Effector CD4-positive, alpha-beta T cell (primary cell): ENCODE results near the gene AP1S3.
A peak's percentile ranks its signal among the peaks of the same experiment; 100 is the strongest.
"Not testable (repeated sequence)": the region's sequence is repeated elsewhere in the genome, so short reads cannot be mapped to it uniquely, and the experiment has no call there.

Experiments
- DNase-seq: peaks from one replicate; pipeline ENCODE4 v3.0.0-alpha.2; 2020

The AP1S3 gene

GRCh38 chr2:223797811-223798721, 39.3 kb downstream of the AP1S3 start:
- no peak for DNase-seq

GRCh38 chr2:223797037-223797436, 40.3 kb downstream of the AP1S3 start:
- DNase-seq = no peak

DNA sequence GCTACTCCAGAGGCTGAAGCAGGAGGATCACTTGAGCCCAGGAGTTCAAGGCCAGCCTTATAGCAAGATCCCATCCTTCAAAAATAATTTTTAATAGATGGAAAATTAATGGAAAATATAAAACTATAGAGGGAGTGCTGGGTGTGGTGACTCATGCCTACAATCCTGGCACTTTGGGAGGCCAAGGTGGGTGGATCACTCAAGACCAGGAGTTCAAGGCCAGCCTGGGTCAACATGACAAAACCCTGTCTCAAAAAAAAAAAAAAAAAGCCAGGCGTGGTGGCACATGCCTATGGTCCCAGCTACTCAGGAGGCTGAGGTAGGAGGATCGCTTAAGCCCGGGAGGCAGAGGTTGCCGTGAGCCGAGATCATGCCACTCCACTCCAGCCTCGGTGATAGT, 48.0 kb downstream of the AP1S3 start:
- no peak for DNase-seq

DNA sequence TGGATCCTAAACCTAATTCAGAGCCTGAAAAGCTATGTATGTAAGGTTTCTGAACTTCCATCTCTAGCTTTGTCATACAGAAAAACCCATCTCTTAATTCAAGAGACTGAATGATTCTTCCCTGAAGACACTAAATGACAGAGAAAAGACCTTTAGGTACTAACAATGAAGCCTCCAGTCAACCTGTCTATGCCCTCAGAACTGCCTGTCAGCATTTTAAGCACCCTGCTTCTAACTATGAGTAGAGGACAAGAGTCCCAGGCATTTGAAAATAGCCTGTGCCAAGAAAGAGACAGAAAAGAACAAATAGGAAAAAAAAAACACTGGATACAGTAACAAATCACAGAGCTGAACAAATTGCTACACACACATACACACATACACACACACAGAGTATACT, 48.6 kb downstream of the AP1S3 start:
- no peak for DNase-seq

GRCh38 chr2:223788106-223788505, 49.3 kb downstream of the AP1S3 start:
- DNase-seq = not testable (repeated sequence)

GRCh38 chr2:223787358-223787757, 50.0 kb downstream of the AP1S3 start:
- no peak for DNase-seq

DNA sequence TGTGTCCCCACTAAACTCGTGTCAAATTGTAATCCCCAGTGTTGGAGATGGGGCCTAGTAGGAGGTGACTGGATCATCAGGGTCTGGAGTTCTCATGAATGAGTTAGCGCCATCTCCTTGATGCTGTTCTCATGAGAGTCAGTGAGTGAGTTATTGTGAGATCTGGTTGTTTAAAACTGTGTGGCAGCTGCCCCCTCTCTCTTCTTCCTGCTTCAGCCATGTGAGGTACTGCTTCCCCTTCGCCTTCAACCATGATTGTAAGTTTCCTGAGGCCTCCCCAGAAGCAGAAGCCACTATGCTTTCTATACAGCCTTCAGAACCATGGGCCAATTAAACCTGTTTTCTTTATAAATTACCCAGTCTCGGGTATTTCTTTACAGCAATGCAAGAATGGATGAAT, 50.4 kb downstream of the AP1S3 start:
- DNase-seq = no peak

GRCh38 chr2:223786236-223786635, 51.1 kb downstream of the AP1S3 start:
- no peak for DNase-seq

- no peak for DNase-seq
These were observed 53.1 kb downstream of the AP1S3 start for GRCh38 chr2:223784221-223784772.

DNA sequence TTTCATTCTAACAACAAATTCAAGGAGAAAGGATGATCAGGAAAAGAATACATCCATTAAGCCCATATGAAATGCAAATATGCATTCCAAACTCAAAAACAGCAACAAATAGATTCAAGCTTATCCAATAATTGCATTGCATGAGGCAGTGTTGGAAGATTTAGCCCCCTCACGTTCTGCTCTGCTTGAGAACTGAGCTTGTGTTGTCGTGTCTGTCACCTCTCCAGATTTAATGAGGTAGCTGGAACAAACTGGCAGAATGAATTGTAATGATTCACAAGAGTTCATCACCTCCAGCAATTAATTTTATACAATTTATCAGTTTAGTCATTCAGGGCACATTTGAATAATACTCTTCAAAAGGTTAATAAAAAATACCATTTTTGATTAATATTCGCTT, 54.8 kb downstream of the AP1S3 start:
- no peak for DNase-seq

- DNase-seq = no peak
These were observed 55.8 kb downstream of the AP1S3 start for GRCh38 chr2:223781560-223781959.

GRCh38 chr2:223779877-223780276, 57.5 kb downstream of the AP1S3 start:
- no peak for DNase-seq

DNA sequence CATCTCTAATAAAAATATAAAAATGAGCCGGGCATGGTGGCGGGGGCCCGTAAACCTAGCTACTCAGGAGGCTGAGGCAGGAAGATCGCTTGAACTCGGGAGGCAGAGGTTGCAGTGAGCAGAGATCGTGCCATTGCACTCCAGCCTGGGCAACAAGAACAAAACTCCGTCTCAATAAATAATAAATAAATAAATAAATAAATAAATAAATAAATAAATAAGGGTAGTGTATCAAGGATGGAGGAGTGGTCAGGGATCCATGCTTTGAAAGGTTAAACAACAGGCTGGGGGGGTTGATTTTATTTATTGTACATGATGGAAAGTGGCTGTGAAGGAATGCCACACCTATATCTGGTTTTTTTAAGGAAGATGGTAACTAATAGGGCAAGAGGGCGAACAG, 63.2 kb downstream of the AP1S3 start:
- DNase-seq = no peak

DNA sequence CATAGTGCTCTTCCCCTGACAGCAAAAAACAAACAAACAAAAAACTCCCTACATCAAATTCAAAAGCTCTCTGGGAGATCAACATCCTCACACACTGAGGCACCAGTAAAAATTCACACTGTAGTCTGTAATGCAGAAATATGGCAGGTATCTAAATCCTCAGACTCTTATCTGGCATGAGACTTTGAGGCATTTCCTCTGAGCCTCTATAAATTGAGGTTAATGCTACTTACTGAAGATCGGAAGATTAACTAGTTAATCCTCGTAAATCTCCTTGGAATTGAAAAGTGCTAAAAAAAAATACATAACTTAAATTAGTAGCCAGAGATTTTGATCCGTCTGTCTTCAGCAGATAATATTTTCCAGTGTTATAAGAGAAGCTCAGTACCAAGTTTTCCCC, 65.0 kb downstream of the AP1S3 start:
- no peak for DNase-seq

GRCh38 chr2:223771475-223771874, 65.9 kb downstream of the AP1S3 start:
- DNase-seq = no peak

DNA sequence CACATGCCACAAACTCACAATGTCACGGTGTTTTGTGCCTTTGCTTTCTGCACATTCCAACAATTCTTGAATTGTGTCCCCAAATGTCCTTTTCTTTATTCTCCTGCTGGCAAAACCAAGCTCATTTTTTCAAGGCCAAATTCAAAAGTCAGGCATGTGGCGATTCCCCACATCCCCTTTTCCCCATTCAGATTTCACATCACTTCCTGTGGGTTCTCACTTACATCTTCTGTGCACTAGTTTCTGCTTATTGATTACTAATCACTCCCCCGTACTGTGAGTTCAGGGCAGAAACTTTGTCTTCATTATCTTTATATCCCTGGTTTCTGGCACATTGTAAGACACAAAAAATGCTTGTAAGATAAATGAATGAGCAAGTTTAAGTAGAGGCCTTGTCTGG, 69.2 kb downstream of the AP1S3 start:
- DNase-seq = no peak

DNA sequence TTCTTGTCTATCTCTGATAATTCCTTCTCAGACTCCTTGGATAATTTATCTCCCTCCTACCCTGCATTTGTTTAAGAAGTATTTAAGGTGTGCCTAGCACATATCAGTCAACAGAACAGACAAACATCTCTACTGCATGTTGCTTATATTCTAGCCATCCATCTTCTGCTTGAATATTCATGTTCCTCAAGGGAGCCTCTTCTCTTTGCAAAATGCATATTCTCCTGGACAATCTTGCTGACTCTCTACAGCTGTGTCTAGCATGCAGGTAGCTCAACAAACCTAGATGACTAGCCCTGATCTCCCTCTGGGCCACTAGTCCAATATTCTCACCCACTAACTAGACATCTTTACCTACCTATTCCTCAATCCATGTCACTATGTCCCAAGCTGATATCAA, 70.0 kb downstream of the AP1S3 start:
- DNase-seq = no peak

DNA sequence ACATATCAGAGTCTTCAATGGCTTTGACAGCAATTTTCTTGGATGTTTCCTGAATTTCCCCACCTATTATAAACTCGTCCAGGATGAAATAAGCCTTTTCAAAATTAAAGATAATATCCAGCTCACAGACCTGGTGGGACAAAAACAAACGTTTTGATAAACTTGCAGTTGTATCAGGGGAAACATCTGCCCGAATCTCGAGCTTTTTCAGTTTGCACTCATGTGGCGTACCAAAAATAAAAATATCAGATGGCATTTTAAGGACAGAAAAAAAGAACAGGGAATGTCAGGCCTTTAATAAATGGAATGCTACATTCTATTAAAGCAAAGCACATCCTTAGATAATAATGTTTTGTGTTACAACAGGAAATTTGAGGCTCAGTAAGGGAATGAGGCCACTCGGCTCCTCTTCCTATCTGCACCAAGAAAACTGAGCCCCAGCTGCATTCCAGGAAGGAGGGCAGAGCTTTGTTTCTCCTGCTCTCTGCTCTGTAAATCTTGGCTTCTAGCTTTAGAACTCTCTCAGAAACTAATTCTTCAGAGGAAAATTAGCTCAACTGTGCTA, 72.1 kb downstream of the AP1S3 start:
- no peak for DNase-seq

DNA sequence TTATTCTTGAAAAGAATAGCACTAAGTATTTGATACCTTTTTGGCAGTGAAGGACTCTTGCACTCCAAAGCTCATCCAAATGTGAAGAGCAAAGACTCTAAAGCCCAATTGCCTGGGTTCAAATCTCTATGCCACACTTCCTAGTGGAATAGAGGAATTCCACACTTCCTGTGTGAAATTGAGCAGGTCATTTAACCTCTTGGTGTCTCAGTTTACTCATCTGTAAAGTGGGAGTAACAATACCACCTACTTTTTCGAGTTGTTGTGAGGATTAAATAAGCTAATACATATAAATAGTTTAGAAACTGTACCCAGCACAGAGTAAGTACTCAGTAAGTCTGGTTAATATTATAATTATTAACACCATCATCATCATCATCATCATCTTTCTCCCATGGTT, 72.6 kb downstream of the AP1S3 start:
- no peak for DNase-seq

DNA sequence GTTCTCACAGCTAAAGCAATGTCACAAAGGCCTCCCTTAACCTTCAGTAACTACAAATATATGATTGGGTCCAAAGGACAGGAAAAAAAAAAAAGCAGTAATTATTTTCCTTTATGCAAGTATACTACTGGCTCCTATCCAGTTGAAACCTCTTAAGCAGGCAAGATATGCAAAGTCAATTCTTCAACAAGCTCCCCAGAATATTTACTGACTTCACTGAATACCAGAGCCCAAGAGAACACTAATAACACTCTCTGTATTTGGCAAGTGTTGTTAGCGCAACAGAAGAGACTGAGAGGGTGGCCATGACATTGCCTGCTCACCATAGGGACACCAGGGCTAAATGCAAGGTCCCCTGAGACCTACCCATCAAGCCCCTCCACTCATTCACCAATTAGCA, 74.5 kb downstream of the AP1S3 start:
- DNase-seq = no peak

GRCh38 chr2:223761746-223762145, 75.6 kb downstream of the AP1S3 start:
- DNase-seq = not testable (repeated sequence)

DNA sequence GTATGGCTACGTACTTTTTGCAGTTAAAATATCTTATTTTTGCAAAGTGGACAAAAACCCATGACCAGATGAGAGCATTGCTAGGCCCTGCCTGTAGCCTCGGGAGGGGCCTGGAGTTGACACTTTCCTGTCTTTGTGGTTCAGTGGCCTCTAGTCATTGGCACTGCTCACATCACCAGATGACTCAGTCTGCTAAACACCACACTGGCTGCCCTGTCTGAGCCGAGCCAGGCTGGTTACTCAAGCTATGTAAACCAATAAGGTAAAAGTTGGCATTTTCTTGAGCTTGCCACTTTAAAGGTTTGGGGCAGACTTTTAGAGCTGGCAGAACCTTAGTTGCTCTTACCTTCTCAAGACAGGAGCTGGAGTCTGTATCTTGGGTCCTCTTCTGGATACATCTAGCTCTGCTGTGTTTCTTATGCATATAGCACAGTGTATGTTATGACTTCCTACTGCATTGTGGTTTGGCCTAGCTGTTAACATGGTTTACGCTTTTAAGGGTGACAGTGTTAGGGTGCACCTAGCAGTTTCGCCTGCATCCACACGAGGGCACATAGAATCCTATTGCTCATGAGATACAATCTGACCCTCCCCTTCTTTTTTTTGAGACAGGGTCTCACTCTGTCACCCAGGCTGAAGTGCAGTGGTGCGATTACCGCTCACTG, 76.4 kb downstream of the AP1S3 start:
- peak; percentile 18 for DNase-seq

- no peak for DNase-seq
These were observed 77.6 kb downstream of the AP1S3 start for GRCh38 chr2:223759569-223760430.
